ENCODE results near the gene RPL15. TPM values are rescaled to one million over a fixed set of nuclear protein-coding genes. Genes with fewer than 3 reads are reported as not detected.

Gene RPL15
- total and polyA plus RNA-seq, 2 of the 13 experiments (the other 11 are each of a cell fraction or from before 2014, with no cell fraction given) = 1,297 to 3,693 TPM

- no peak overlapping the region for H3K9ac ChIP-seq (ENCODE audit: insufficient read depth, low read depth, low read length)
- peaks cover 0 to 7% of the 10 kb centered on the region in 2 experiments; a peak in 3 of 5 replicates for H3K36me3 ChIP-seq (replicated peaks in 1 of 2; ENCODE audit: control insufficient read depth in 1 of 2, insufficient read depth in 2 of 2, low read length in 2 of 2)
- WGBS (ENCODE audit: low lambda C conversion rate) = 87% methylated on average over 6 of the region's 6 CpGs
- no peak overlapping the region for H3K4me2 ChIP-seq (ENCODE audit: low read depth, low read length)
- H2AFZ ChIP-seq (ENCODE audit: low read length) = no peak overlapping the region
- H3K27me3 ChIP-seq (ENCODE audit: control insufficient read depth in 1 of 2, insufficient read depth in 2 of 2, low read length in 2 of 2) = no peaks in the 10 kb centered on the region
- no peaks in the 10 kb centered on the region for H3K9me3 ChIP-seq (ENCODE audit: low read length)
- FAIRE-seq (no peak), ATAC-seq (no peak), DNase-seq (ENCODE audit: low spot score) (no peak)
- ChIA-PET CTCF (ENCODE audit: low intra/inter-chr PET ratio, low total read pairs) (no interaction called here), POLR2A (no interaction called here)
- BruUV-seq (replicated peaks) = no TSS peak
- no peak overlapping the region for H3K4me3 ChIP-seq (replicated peaks in 1 of 3; ENCODE audit: insufficient read depth in 1 of 3, low read depth in 2 of 3, low read length in 3 of 3)
- no peak overlapping the region for H3K27ac ChIP-seq (ENCODE audit: extremely low read length, insufficient read depth, low read length)
- TF ChIP-seq ZNF704 (CRISPR knock-in tag; IDR thresholded peaks at IDR 0.05; ENCODE audit: borderline replicate concordance) (no peak), PRMT3 (CRISPR knock-in tag; IDR thresholded peaks at IDR 0.05; ENCODE audit: borderline replicate concordance, low read depth) (no peak), HNRNPL (IDR thresholded peaks at IDR 0.05; ENCODE audit: low read depth, low read length) (no peak), ZBTB49 (CRISPR knock-in tag; IDR thresholded peaks at IDR 0.05; ENCODE audit: borderline replicate concordance) (no peak), ZNF160 (CRISPR knock-in tag; IDR thresholded peaks at IDR 0.05) (no peak), JUND (CRISPR knock-in tag; IDR thresholded peaks at IDR 0.05) (no peak), ZNF563 (CRISPR knock-in tag; IDR thresholded peaks at IDR 0.05) (no peak), SOX13 (IDR thresholded peaks at IDR 0.05) (no peak), SOX13 (CRISPR knock-in tag; conservative IDR thresholded peaks at IDR 0.05 in 1 of 2, IDR thresholded peaks at IDR 0.05 in 1 of 2) (no peak), ZBTB40 (IDR thresholded peaks at IDR 0.05) (no peak), ZBTB40 (CRISPR knock-in tag; IDR thresholded peaks at IDR 0.05) (no peak)
- peaks cover 11% of the 10 kb centered on the region for H4K20me1 ChIP-seq (ENCODE audit: insufficient read depth, low read length)
- in situ Hi-C loops (cut with HindIII; ENCODE audit: extremely low pct_ligation_motif_present, low pct_unique_long_range_greater_than_20kb) (no loop called here), intact Hi-C loops (cut with micrococcal nuclease; ENCODE audit: unreplicated experiment) (loop anchor here (10.0 kb wide), 1 partner anchor 110 kb away; no protein-coding TSS in a partner anchor)
- H3K79me2 ChIP-seq (ENCODE audit: insufficient read depth, low read length) = no peaks in the 10 kb centered on the region
- no peaks in the 10 kb centered on the region; the same call in 1 of the 2 replicates for H3K4me1 ChIP-seq (ENCODE audit: insufficient read depth, low read length)
Measured at GRCh38 chr3:23885210-23885609, 31.7 kb upstream of the RPL15 start.
